ENCODE measurements around the gene MSMP.

The MSMP gene

DNA sequence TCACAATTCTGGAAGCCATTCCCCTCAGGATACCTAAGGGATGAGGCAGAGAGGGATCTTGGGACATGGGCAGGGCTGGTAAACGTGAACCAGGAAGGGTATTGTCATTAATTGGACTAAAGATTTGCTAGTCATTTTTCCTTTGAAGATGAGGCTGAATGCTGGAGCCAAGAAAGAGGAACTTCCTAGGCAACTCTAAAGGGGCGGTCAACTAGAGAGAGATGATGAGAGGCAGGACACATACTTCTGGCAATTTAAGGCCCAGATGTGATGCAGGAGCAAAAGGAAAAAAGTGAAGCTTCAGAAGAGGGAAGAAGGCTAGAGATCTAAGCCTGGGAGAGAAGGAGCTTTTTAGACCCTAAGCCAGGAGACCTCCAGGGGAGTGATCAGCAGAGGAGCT is 10.6 kb downstream of the MSMP start:
- DNase-seq (ENCODE audit: low spot score): no peak

DNA sequence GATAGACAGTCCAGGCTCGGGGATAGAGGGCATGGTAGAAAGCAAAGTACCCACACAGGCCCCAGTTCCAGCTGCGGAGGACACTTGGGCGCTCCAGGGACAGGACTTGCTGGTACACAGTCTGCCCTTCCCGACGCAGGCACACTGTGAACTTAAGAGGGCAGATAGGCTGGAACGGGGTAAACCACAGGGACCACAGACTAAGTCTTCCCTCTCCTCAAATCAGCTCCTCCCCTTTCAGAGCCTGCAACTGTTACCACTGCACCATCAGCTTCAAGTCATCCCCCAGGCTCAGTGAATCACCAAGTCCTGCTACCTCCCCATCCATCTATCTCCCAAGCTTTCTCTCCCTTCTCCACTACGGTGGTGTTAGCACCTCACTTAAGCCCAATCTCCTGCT is 12.3 kb downstream of the MSMP start:
- DNase-seq (ENCODE audit: low spot score): no peak

DNA sequence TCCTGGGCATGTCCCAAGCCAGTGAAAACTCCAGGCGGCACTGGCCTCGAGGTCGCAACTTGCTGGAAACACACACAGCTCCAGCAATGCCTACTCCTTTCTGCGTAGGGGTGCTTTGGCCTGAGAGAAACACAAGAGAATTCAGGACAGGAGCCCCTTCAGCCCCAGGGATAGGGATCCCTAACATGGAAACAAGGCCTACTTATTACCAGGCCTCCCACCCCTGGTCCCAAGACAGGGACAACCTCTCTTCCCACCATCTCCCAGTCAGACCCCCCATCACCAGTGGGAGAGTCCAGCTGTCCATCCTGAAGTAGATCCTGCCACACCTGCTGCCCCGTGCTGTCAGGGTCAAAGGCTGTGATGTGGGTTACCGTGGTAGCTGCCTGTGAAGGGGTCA is 13.8 kb downstream of the MSMP start:
- DNase-seq (ENCODE audit: low spot score): no peak

- DNase-seq (ENCODE audit: low spot score): no peak
These were observed 15.2 kb downstream of the MSMP start for GRCh38 chr9:35738924-35739323.

GRCh38 chr9:35738186-35738585 is 15.9 kb downstream of the MSMP start:
- no peak for DNase-seq (ENCODE audit: low spot score)

GRCh38 chr9:35737143-35737542 is 16.9 kb downstream of the MSMP start:
- DNase-seq (ENCODE audit: low spot score): no peak

DNA sequence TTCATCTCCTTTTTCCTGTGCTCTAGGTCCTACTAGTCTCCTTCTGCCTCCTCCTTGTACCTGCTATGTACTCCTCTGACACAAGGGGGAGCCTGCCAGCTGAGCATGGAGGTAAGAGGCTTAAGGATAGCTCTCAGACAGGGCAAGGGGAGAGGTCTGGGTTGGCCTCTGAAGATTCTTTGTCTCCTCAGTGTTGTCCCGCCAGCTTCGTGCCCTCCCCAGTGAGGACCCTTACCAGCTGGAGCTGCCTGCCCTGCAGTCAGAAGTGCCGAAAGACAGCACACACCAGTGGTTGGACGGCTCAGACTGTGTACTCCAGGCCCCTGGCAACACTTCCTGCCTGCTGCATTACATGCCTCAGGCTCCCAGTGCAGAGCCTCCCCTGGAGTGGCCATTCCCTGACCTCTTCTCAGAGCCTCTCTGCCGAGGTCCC is 17.9 kb downstream of the MSMP start:
- peak; percentile 80 for DNase-seq (ENCODE audit: low spot score)

DNA sequence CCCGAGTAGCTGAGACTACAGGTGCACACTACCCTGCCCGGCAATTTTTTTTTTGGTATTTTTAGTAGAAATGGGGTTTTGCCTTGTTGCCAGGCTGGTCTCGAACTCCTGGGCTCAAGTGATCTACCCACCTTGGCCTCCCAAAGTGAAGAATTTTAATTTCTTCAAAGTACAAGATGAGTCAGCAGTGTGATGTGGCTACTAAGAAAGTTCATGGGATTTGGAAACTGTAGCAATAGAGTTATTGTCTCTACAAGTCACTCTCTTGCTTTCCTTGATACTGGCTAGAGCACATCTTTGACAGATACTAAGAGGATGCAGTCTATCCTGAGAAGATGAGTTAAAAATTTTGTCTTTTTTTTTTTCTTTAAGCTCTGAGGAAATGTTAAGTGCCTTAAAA is 20.0 kb downstream of the MSMP start:
- no peak for DNase-seq (ENCODE audit: low spot score)

DNA sequence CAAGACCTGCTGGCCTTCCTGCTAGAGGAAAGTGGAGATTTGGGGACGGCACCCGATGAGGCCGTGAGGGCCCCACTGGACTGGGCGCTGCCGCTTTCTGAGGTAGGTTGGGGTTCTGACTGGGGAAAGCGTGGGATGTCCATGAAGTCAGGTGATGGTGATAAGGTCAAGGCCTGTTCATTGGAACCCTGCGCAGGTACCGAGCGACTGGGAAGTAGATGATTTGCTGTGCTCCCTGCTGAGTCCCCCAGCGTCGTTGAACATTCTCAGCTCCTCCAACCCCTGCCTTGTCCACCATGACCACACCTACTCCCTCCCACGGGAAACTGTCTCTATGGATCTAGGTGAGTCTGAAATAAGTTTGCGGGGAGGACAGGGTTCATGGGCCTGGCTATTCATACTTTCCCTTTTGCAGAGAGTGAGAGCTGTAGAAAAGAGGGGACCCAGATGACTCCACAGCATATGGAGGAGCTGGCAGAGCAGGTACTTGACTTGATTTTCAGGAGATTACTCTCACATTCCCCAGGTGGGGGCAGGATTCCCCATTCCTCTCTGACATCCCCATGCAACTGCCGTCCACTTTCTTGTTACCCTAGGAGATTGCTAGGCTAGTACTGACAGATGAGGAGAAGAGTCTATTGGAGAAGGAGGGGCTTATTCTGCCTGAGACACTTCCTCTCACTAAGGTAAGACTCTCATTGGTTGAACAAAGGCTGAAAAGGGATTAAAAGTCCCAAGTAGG is 21.1 kb downstream of the MSMP start:
- DNase-seq (ENCODE audit: low spot score): no peak

DNA sequence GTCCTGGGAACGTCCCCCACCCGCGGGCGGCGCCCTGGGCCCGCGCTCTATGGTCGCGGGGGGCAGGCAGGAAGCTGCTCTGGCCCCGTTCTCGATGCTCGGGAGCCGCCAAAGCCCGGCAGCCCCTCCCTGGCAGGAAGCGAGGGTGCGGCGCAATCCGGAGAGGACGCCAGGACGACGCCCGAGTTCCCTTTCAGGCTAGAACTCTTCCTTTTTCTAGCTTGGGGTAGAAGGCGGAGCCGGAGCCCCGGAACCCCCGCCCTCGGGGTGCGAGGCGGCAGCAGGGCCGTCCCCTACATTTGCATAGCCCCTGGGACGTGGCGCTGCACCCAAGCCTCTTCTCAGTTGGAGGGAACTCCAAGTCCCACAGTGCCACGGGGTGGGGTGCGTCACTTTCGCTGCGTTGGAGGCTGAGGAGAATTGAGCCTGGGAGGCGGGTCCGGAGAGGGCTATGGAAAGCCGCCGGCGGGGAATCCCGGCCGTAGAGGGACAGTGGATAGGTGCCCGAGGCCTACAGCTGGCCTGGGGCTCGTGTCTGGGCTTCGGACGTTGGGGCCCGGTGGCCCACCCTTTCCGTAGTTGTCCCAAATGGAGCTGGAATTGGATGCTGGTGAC is 21.8 kb downstream of the MSMP start, which contains the start of the genes CREB3 and TLN1:
TSS of gene CREB3 (plus strand) at position 482 of the 615 bp plus-strand sequence. CDS start at position 589, 107 bp downstream.
TSS of gene TLN1 (minus strand) at position 11 of the 615 bp plus-strand sequence. CDS start 6,501 bp downstream, outside the sequence.
- peak; percentile 96 for DNase-seq (ENCODE audit: low spot score)

DNA sequence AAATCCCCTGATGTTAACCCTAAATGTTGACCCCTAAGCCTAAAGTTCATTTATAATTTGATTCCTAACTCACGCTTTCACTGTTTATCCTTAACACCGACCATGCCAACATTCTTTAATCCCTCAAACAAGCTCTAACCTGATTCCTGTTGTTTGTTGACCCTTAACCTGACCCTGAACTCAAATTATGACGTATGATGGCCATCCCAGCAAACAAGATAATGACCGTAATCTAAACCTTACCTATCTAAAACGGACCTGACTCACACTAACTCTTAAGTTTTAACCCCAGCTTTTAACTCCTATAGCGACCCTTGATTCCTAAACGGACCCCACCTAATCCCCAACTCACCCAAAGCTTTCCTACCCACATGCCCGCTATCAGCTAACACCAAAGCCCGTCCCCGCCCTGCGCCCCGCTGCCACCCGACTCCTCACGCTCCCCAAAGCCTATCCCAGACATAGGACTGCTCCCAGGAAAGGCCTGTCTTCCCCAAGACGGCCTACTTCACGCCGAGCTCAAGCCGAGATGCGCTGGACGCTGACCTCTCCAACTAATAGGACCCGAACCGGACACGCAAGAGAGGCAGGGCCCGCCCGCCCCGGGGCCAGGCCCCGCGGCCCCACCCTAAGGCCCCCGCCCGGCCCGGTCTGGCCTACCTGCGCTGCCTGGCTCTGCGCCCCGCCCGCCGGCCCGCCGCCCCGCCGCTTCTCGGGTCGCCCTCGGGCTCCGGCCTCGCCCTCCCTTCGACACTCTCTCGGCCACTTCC is 22.5 kb downstream of the MSMP start:
- DNase-seq (ENCODE audit: low spot score): no peak

DNA sequence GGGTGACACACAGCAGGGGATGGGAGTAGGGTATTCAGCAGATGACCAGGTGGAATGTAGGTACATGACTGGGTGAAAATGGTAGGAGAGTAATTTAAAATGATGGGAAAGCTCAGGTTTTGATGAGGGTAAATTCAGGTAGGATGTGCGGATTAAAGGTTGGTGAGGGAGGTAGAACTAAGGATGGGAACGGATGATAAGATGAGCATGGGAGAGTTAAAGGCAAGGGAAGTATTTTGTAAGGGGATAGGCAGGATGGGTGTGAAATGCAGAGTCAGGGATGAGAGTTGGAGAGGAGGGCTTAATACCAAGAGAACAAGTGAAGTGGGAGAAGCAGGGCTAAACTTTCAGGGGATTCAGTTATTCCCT is 23.6 kb downstream of the MSMP start:
- DNase-seq (ENCODE audit: low spot score): no peak

GRCh38 chr9:35729700-35730485 is 24.2 kb downstream of the MSMP start:
- DNase-seq (ENCODE audit: low spot score): peak; percentile 78

DNA sequence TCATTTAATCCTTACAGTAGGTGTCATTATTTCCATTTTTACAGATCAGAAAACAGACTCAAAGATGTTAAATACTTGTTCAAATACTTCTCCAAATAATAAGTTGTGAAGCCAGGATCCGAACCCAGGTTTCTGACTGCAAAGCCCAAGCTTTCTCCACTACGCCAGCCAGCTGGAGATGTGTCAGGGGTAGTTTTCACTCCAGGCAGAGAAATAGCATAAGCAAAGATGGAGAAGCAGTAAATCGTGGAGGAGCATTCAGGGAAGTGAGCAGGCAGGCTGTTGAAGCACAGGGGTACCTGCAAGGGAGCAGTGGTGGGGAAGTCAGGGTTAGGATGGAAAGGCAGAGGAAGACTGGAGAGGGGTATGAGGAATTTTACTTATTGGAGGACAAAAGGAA is 25.0 kb downstream of the MSMP start:
- no peak for DNase-seq (ENCODE audit: low spot score)

DNA sequence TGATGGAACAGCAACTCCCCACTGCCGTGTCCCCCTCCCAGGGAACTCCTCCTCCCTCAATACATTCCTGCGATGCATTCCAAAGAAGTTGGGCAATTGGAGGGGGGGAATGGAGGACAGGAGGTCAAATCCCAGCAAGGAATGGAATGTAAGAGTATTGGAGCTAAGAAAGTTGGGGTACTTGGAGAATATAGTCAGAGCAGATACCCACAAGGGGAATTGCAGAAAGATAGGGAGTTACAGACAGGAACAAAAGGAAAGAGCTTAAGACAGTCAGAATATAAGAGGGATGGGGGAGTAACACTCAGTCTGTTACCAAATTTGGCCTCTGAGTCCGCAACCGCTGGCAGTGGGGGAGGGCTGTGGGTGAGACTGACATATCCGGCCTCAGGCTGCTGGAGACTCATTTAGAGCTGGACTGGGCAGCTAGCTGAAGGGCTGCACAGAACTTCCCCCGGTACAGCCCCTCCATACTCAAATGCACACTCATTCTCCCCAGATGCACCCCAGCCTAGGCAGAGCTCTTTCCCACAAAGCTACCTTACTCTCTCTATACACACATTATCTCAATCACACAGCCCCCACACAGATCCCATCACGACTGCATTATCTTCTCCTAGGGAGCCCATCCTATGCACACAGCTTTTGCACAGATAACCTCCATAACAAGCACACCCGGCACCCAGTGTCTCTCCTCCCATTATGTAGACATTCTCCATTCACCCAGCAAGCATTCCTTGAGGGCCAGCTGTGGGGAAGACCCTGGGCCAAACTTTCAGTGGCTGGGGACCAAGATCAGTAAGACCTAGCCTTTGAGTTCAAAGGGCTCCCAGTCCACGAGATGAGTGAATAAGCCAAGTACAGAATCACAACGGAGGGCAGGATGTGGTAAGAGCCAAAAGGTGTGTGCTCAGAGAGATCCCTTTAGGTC is 25.8 kb downstream of the MSMP start:
- no peak for DNase-seq (ENCODE audit: low spot score)

- DNase-seq (ENCODE audit: low spot score): no peak
These were observed 26.4 kb downstream of the MSMP start for GRCh38 chr9:35727676-35728040.

GRCh38 chr9:35726931-35727330 is 27.1 kb downstream of the MSMP start:
- peak; percentile 51 for DNase-seq (ENCODE audit: low spot score)

GRCh38 chr9:35725362-35725761 is 28.7 kb downstream of the MSMP start:
- no peak for DNase-seq (ENCODE audit: low spot score)

- DNase-seq (ENCODE audit: low spot score): no peak
These were observed 30.2 kb downstream of the MSMP start for GRCh38 chr9:35723908-35724307.

DNA sequence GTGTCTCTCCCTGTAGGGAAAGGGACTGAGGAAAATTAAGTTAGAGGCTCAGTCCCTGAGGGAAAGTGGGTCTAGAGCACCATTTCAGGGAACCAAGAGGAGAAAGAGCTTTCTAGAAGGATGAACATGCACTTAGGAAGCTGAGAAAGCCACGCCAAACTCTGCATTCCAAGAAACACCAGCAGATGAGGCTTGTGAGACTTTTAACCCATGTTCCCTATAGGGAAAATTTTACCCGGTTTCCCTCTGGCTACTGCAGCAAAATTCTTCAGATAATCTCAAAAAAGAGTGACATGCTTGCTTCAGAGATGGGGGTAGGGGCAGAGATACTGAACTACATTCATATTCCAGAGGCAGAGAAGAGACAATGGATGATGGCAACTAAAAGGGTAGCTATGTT is 30.6 kb downstream of the MSMP start:
- no peak for DNase-seq (ENCODE audit: low spot score)

DNA sequence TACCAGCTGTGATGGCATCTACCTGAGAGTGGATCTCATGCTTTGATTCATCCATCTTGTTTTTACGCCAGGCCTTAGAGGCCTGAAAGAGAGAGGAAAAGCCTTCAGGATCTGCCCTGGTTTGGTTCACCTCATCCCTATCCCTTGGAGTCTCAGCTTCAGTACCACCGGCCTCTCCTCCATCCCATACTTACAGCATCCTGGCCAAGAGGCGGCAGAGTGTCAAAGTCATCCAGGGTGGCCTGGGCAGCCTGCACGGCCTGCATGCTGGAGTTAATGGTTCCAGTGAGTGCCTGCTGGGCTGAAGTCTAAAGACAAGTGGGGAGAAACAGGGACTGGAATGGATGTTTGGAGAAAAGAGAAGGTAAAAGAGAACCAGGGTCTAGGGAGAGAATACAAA is 34.5 kb downstream of the MSMP start:
- no peak for DNase-seq (ENCODE audit: low spot score)
